ENCODE measurements around the gene NGLY1.

NGLY1 gene

GRCh38 chr3:25803833-25804232 is 20.6 kb upstream of the NGLY1 start:
- Mint-ChIP-seq H3K4me1 (ENCODE audit: low read depth) (no peaks in the 10 kb centered on the region), H3K9me3 (no peaks in the 10 kb centered on the region), H3K27ac (no peak overlapping the region), H3K4me3 (no peak overlapping the region), H3K36me3 (ENCODE audit: low read depth) (no peaks in the 10 kb centered on the region), H3K27me3 (no peaks in the 10 kb centered on the region)
- intact Hi-C loops (cut with micrococcal nuclease) = no loop called here

DNA sequence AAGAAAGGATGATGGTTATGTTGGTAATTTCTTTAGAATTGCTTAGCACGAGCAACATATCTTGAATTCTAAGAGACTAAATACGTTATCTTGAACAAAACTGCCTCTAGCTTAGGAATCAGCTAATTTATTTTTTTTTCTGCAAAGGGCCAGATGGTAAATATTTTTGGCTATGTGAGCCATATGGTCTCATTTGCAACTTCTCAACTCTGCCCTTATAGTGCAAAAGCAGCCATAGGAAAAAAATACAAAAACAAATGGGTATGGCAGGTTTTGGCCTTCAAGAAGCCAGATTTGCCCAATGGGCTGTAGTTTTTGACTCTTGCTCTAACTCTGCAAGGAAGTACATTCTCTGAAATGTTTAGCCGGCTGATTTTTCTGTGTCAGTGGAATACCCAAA is 18.5 kb upstream of the NGLY1 start:
- intact Hi-C loops (cut with micrococcal nuclease) = no loop called here
- H3K4me1 Mint-ChIP-seq (ENCODE audit: low read depth) = no peaks in the 10 kb centered on the region
- H3K27ac Mint-ChIP-seq = no peak overlapping the region
- H3K27me3 Mint-ChIP-seq = no peaks in the 10 kb centered on the region
- no peaks in the 10 kb centered on the region for H3K36me3 Mint-ChIP-seq (ENCODE audit: low read depth)
- no peaks in the 10 kb centered on the region for H3K9me3 Mint-ChIP-seq
- H3K4me3 Mint-ChIP-seq = no peak overlapping the region

DNA sequence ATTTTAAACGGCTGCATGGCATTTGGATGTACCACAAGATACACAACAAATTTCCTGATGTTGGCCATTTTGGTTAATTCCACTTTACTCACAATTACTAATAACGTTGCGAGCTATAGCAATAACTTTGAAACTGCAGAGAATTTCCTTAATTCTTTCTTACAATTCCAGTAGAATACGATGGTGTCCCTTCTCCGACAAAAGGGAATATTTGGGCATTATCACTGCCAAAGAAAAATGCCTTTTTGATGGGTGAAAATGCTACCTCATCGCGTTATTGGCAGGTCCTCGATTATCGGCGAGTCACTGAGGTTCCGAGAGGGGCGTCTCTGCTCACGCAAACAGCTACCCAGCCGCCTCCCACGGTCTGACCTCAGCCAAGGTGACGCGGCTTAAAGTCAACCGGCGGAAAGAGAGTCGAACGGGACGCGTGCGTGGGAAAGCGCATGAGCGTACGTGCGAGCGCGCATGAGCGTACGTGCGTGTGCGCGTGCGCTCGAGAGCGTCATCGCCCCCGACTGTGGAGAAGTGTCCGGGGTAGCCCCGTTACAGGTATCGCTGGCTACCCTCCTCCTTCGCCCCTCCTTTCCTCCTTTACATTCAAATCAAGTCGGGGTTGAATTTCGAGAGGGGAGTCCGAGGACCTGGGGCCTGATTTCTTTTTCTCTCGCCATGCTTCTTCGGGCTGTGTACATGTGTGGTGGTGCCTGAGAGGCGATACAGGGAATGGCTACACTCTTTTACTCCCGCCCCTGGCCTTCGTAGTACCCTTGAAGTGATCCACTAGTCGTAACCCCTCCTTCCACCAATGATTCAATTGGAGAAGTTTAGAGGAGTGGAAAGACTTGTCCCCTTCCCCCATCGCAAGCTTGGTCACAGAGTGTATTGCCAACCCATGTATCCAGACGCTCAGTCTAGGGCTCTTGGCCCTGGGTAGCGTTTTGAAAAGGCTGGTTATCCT is 6.6 kb upstream of the NGLY1 start, which contains the start of gene OXSM:
OXSM (plus strand) TSS at position 495 of the 961 bp plus-strand sequence. CDS start 931 bp downstream, outside the sequence.
- H3K4me1 Mint-ChIP-seq (ENCODE audit: low read depth) = peaks cover 22% of the 10 kb centered on the region

DNA sequence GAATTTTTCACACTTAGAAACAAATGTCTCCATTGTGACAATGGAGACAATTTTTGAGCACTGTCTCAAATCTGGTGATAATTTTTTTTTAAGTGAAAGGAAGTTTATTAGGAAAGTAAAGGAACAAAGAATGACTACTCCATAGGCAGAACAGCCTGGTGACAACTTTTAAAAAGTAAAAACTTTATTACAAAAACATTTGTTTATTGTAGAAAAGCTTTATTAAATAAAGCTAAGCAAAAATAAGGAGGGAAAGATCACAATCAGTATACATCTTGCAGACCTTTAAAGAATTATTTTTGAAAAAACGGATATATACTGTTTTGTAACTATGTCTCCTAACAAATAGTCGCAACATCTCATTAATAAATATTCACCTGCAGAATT is 6.0 kb upstream of the NGLY1 start:
- peaks cover 2% of the 10 kb centered on the region for H3K27me3 Mint-ChIP-seq
- H3K4me1 Mint-ChIP-seq (ENCODE audit: low read depth) = peaks cover 27% of the 10 kb centered on the region
- H3K4me3 Mint-ChIP-seq = peak overlapping the region; percentile 95
- intact Hi-C loops (cut with micrococcal nuclease) = no loop called here
- H3K9me3 Mint-ChIP-seq = no peaks in the 10 kb centered on the region
- H3K27ac Mint-ChIP-seq = peak overlapping the region; percentile 97
- peaks cover 13% of the 10 kb centered on the region for H3K36me3 Mint-ChIP-seq (ENCODE audit: low read depth)

More for the DNA sequence above, 6.6 kb upstream of the NGLY1 start, which contains the start of gene OXSM:
- intact Hi-C loops (cut with micrococcal nuclease) = no loop called here
- Mint-ChIP-seq H3K36me3 (ENCODE audit: low read depth) (peaks cover 20% of the 10 kb centered on the region), H3K27ac (peak within 1 kb of the TSS; percentile 97), H3K4me3 (peak within 1 kb of the TSS; percentile 95), H3K27me3 (peaks cover 2% of the 10 kb centered on the region), H3K9me3 (no peaks in the 10 kb centered on the region)

DNA sequence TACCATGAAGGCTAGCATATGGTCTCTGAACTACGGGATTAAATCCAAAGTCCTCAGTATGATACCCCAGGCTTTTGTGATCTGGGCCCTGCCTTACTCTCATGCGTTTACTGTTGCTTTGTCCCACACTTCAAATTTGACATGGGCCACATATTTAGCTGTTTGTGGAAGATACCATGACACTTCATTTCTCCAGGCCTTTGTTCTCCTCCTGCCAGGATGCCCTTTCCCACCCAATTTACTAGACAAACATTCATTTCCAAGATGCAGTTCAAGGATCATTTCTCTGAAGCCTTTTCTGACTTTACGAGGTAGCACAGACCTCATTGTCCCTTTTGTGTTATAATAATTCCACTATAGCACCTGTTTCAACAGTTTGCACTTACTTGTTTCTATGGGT is 4.4 kb upstream of the NGLY1 start:
- Mint-ChIP-seq H3K27me3 (peaks cover 2% of the 10 kb centered on the region), H3K4me3 (no peak overlapping the region)

DNA sequence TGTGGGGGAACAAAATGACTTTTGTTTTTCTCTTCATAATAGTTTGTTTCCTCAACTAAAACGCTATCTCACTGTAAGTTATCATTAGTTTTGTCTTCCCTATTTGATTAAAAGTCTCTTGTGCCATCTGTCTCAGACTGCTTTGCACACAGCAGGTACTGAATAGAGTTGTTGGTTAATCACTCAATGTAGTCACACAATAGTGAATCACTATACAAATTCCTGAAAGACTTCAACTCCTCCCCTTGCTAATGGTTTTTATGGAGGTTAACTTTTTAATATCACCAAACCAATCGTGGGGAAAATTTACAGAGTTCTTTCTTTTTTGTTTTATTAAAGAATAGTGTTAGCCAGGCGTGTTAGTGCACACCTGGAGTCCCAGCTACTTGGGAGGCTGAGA is 2.6 kb upstream of the NGLY1 start:
- intact Hi-C loops (cut with micrococcal nuclease) = no loop called here
- H3K36me3 Mint-ChIP-seq (ENCODE audit: low read depth) = peaks cover 15% of the 10 kb centered on the region
- H3K4me3 Mint-ChIP-seq = no peak overlapping the region
- H3K27me3 Mint-ChIP-seq = peaks cover 2% of the 10 kb centered on the region
- H3K27ac Mint-ChIP-seq = no peak overlapping the region
- no peaks in the 10 kb centered on the region for H3K9me3 Mint-ChIP-seq
- H3K4me1 Mint-ChIP-seq (ENCODE audit: low read depth) = peaks cover 36% of the 10 kb centered on the region

More for the DNA sequence above, 4.4 kb upstream of the NGLY1 start:
- no peaks in the 10 kb centered on the region for H3K9me3 Mint-ChIP-seq
- intact Hi-C loops (cut with micrococcal nuclease) = no loop called here
- H3K27ac Mint-ChIP-seq = no peak overlapping the region
- peaks cover 14% of the 10 kb centered on the region for H3K36me3 Mint-ChIP-seq (ENCODE audit: low read depth)
- H3K4me1 Mint-ChIP-seq (ENCODE audit: low read depth) = peaks cover 29% of the 10 kb centered on the region

DNA sequence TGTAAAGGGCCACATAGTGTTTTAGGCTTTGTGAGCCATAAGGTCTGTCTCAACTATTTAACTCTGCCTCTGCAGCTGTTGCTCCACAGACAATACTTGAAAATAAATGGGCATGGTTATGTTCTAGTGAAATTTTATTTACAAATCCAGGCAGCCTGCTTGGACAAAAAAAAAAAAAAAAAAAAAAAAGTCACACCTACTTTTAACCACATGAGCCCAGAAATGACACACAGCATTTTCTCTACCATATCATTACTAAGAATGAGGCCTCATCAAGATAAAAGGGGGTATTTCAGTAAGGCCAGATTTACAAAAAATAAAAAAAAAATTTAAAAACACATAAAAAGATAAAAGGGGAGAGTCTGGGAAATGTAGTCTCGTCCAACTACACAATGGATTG is 1.7 kb upstream of the NGLY1 start:
- H3K27ac Mint-ChIP-seq = no peak overlapping the region
- intact Hi-C loops (cut with micrococcal nuclease) = loop anchor here (5.0 kb wide), 1 partner anchor 138 kb away; no protein-coding TSS in a partner anchor
- no peak overlapping the region for H3K4me3 Mint-ChIP-seq
- peaks cover 2% of the 10 kb centered on the region for H3K27me3 Mint-ChIP-seq
- no peaks in the 10 kb centered on the region for H3K9me3 Mint-ChIP-seq
- H3K4me1 Mint-ChIP-seq (ENCODE audit: low read depth) = peaks cover 41% of the 10 kb centered on the region
- peaks cover 9% of the 10 kb centered on the region for H3K36me3 Mint-ChIP-seq (ENCODE audit: low read depth)

- Mint-ChIP-seq H3K27me3 (peaks cover 2% of the 10 kb centered on the region), H3K4me3 (peak overlapping the region; percentile 81)
These were observed 644 bp upstream of the NGLY1 start for GRCh38 chr3:25783661-25784512.

DNA sequence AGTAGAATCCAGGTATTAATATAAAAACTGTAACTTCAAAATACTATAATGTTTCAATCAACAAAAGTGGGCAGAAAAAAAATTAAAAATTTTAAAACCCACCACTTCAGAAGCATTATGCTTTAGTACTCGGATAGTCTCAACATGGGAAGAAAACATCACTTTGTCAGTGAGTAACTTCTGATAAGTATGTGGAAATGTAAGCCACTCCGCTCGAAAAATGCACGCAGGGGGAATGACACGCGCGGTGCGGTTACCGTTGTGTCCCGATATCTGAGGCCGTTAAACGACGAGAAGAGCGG is 656 bp downstream of the NGLY1 start:
- Mint-ChIP-seq H3K27ac (peak overlapping the region; percentile 86), H3K36me3 (ENCODE audit: low read depth) (peaks cover 14% of the 10 kb centered on the region), H3K9me3 (no peaks in the 10 kb centered on the region), H3K4me1 (ENCODE audit: low read depth) (peaks cover 35% of the 10 kb centered on the region), H3K4me3 (peak overlapping the region; percentile 79), H3K27me3 (peaks cover 2% of the 10 kb centered on the region)
- intact Hi-C loops (cut with micrococcal nuclease) = loop anchor here (2.0 to 5.0 kb wide), 2 partner anchors 34 to 135 kb away; no protein-coding TSS in a partner anchor

More at GRCh38 chr3:25783661-25784512, 644 bp upstream of the NGLY1 start:
- Mint-ChIP-seq H3K4me1 (ENCODE audit: low read depth) (peaks cover 41% of the 10 kb centered on the region), H3K27ac (peak overlapping the region; percentile 86), H3K36me3 (ENCODE audit: low read depth) (peaks cover 5% of the 10 kb centered on the region), H3K9me3 (no peaks in the 10 kb centered on the region)
- intact Hi-C loops (cut with micrococcal nuclease) = loop anchor here (1.0 to 5.0 kb wide), 3 partner anchors 35 to 137 kb away; no protein-coding TSS in a partner anchor

DNA sequence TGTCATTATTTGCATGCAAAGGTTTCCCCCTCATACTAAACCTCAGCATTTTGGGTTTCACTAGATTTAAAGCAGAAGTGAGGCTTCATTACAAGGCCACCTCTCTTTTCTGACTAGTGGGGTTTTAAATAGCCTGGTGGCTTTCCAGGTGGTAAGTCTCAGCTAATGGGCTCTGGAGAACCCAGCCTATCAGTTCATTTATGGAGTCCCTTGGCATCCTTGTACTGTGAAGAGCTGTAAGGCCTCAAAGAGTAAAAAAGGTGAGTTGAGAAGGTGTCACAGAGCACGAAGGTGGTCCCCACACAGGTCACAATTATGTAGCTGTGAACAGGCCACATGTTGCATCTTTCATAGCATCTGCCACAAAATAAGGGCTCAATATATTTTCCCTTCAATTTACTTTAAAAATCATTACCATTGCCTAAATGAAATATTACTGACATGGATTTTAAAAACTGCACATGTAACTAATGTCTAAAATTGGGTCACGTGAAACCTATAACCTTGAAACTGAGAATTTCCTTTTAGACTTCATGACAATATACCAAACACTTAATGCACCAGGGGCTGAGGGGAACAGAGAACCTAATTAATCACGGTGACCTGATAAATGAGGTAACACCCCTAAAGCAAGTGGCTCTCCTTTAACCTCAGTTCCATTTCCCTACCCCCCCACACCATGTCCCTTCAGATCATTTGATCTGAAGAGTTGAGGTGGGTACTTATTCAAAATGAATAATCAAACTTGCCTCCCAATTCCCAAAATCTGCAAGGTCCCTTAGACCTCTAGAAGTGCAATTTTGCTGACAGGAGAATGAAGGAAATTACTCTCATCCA is 1.3 kb downstream of the NGLY1 start:
- intact Hi-C loops (cut with micrococcal nuclease) = loop anchor here (2.0 to 5.0 kb wide), 2 partner anchors 33 to 135 kb away; no protein-coding TSS in a partner anchor
- Mint-ChIP-seq H3K9me3 (no peaks in the 10 kb centered on the region), H3K4me1 (ENCODE audit: low read depth) (peaks cover 30% of the 10 kb centered on the region), H3K36me3 (ENCODE audit: low read depth) (peaks cover 20% of the 10 kb centered on the region), H3K27me3 (no peaks in the 10 kb centered on the region), H3K27ac (peak overlapping the region; percentile 86), H3K4me3 (peak overlapping the region; percentile 79)

DNA sequence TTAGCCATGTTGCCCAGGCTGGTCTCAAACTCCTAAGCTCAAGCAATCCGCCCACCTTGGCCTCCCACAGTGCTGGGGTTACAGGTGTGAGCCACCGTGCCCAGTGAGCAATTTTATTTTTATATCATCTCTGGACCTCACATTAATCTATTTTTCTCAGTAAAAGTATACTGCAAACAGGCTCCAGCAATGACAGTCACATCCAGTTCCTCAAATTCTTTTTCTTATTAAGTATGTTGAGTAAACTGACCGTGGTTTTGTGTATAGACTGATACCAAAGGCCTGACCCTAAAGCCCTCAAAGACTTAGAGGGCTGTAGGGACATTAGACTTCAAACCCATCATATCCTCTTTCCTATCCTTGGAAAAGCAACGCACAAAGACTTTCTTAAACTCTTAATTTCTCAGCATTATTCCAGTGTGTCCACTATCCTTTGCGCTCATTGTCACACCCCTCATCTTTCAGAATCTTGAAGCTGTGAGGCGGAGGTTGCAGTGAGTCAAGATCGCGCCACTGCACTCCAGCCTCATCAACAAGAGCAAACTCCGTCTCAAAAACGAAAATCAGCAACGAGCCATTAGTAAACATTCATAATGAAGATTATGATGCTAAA is 2.0 kb downstream of the NGLY1 start:
- Mint-ChIP-seq H3K27me3 (no peaks in the 10 kb centered on the region), H3K4me3 (no peak overlapping the region), H3K36me3 (ENCODE audit: low read depth) (peaks cover 27% of the 10 kb centered on the region), H3K9me3 (no peaks in the 10 kb centered on the region), H3K4me1 (ENCODE audit: low read depth) (peaks cover 29% of the 10 kb centered on the region), H3K27ac (peak overlapping the region; percentile 7)
- intact Hi-C loops (cut with micrococcal nuclease) = loop anchor here (5.0 kb wide), 1 partner anchor 134 kb away; no protein-coding TSS in a partner anchor

GRCh38 chr3:25780618-25781017 is 2.6 kb downstream of the NGLY1 start:
- Mint-ChIP-seq H3K27me3 (no peaks in the 10 kb centered on the region), H3K4me3 (no peak overlapping the region), H3K4me1 (ENCODE audit: low read depth) (peaks cover 29% of the 10 kb centered on the region), H3K27ac (peak overlapping the region; percentile 7), H3K9me3 (no peaks in the 10 kb centered on the region), H3K36me3 (ENCODE audit: low read depth) (peaks cover 33% of the 10 kb centered on the region)
- intact Hi-C loops (cut with micrococcal nuclease) = loop anchor here (5.0 kb wide), 1 partner anchor 133 kb away; no protein-coding TSS in a partner anchor

DNA sequence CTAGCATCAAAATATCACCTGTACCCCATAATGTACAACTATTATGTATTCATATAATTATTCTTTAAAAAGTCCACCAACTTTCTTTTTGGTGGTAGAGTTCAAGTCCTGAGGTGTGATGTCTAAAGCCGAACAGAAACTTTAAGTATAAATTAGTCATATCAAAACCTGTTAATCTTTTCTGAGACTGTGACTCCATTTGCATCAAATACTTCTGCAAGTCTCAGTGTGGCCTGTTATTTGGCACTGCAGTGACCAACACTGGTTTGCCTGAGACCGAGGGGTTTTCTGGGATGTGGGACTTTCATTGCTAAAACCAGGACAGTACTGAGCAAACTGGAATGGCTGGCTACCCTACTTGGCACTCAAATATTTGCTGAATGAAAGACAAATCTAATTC is 7.3 kb downstream of the NGLY1 start:
- Mint-ChIP-seq H3K4me1 (ENCODE audit: low read depth) (peaks cover 7% of the 10 kb centered on the region), H3K9me3 (peaks cover 40% of the 10 kb centered on the region), H3K27me3 (no peaks in the 10 kb centered on the region), H3K36me3 (ENCODE audit: low read depth) (peaks cover 53% of the 10 kb centered on the region), H3K27ac (no peak overlapping the region), H3K4me3 (no peak overlapping the region)
- intact Hi-C loops (cut with micrococcal nuclease) = no loop called here

All from dendritic cell treated with granulocyte-macrophage colony-stimulating factor and Interleukin-4, amounts not matched to agents 40 ng/mL and 50 ng/mL, for 4 days (primary cell).